Mesothelial cell of epicardium (in vitro differentiated cells): ENCODE measurements around the gene CMTM4. TPM values are rescaled to one million over a fixed set of nuclear protein-coding genes. Genes with fewer than 3 reads are reported as not detected.
A peak's percentile ranks its signal among the peaks of the same experiment; 100 is the strongest.

ENCODE experiments used
- DNase-seq, 2 experiments: peaks; one replicate each; pipeline ENCODE4 v3.0.0; 2021; ENCODE audit warnings: low spot score in 2 of 2; ENCODE audit not compliant: unreplicated experiment in 2 of 2
- H3K27ac Mint-ChIP-seq: 2 replicates; pipeline ENCODE4 v1.8.0; 2021; ENCODE audit warnings: mixed read lengths
- H3K27me3 Mint-ChIP-seq: 2 replicates; pipeline ENCODE4 v1.8.0; 2021; ENCODE audit warnings: low read depth, mixed read lengths
- H3K36me3 Mint-ChIP-seq: 2 replicates; pipeline ENCODE4 v1.8.0; 2021; ENCODE audit warnings: mixed read lengths
- H3K4me1 Mint-ChIP-seq: 2 replicates; pipeline ENCODE4 v1.8.0; 2021; ENCODE audit warnings: mixed read lengths
- H3K4me3 Mint-ChIP-seq: 2 replicates; pipeline ENCODE4 v1.8.0; 2021; ENCODE audit warnings: mild to moderate bottlenecking, moderate library complexity, mixed read lengths
- H3K9me3 Mint-ChIP-seq: 2 replicates; pipeline ENCODE4 v1.8.0; 2021; ENCODE audit warnings: mixed read lengths
- total RNA-seq: library from RNA; stranded (reverse); gene quantifications from 3 replicates; pipeline ENCODE4 v1.2.1, GENCODE V29; 2021
- TF ChIP-seq, protein P1 (sequence below): fragments of 200-600 bp; sonication (generic); IDR thresholded peaks from one replicate; pipeline ENCODE4 v1.5.0; 2021; ENCODE audit warnings: antibody characterized with exemption; ENCODE audit not compliant: unreplicated experiment

Gene CMTM4
- total RNA-seq, 1 donor from 2014 or later = 63.4 TPM

DNA sequence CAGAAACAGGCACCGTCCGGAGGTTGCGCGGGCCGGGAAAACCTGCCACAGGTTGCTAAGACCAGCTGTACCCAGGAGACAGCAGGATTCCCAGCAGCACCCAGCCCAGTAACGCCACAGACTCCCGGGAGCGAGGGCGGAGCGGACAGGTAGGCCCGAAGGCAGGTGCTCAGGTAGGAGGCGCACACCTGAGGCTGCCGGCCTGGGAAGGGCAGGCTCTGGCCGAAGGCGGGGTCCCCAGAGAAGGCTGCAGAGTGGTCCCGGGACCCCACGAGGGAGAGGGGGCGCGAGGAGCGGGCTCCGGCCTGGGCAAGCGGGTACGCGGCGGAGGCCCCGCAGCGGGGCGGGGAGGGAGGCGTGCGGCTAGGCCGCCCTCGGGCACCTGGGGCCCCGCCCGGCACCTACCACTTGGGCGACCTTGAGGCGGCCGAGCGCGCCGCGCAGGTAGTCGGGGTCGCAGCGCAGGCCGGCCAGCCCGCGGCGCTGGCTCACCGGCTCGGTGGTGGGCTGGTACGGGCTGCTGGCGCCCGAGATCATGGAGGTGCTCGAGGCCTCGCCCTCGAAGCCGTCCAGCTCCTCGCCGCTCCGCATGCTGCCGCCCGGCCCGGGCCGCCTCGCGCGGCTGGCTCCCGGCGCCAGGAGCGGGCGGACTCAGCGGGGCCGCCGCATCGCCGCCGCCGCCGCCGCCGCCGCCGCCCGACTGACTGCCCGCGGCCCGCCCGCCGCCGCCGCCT, 441 bp downstream of the CMTM4 start:
- peak overlapping the region; percentile 69 for H3K27ac Mint-ChIP-seq

DNA sequence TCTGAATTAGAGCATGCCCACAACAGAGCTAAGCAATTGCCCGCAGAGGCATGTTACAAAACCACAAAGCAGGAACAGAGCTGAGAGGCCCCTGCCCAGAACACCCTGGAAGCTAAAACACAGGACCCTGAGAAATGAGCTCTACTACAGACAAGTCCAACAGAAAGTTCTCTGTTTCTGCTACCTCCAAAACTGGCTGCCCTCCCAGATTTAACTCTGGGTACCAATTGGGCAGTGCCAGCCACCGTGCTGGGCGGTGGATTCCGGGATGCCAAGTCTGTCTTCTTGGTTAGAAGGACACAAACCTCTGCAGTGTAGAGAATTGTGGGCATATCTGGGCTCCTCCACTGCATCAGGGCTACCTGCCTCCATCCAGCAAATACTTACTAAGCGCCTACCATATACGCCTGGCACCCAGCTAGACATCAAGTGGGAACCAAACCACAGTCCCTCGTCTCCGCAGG, 1.0 kb downstream of the CMTM4 start:
- H3K4me3 Mint-ChIP-seq = peak overlapping the region; percentile 77
- H3K9me3 Mint-ChIP-seq = no peaks in the 10 kb centered on the region
- H3K4me1 Mint-ChIP-seq = peaks cover 21% of the 10 kb centered on the region
- no peaks in the 10 kb centered on the region for H3K36me3 Mint-ChIP-seq
- H3K27ac Mint-ChIP-seq = peak overlapping the region; percentile 69
- peaks cover 1% of the 10 kb centered on the region for H3K27me3 Mint-ChIP-seq
- DNase-seq = no peak
- TF ChIP-seq, protein P1, sequence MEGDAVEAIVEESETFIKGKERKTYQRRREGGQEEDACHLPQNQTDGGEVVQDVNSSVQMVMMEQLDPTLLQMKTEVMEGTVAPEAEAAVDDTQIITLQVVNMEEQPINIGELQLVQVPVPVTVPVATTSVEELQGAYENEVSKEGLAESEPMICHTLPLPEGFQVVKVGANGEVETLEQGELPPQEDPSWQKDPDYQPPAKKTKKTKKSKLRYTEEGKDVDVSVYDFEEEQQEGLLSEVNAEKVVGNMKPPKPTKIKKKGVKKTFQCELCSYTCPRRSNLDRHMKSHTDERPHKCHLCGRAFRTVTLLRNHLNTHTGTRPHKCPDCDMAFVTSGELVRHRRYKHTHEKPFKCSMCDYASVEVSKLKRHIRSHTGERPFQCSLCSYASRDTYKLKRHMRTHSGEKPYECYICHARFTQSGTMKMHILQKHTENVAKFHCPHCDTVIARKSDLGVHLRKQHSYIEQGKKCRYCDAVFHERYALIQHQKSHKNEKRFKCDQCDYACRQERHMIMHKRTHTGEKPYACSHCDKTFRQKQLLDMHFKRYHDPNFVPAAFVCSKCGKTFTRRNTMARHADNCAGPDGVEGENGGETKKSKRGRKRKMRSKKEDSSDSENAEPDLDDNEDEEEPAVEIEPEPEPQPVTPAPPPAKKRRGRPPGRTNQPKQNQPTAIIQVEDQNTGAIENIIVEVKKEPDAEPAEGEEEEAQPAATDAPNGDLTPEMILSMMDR = no peak

More for the DNA sequence above, 441 bp downstream of the CMTM4 start:
- H3K9me3 Mint-ChIP-seq = no peaks in the 10 kb centered on the region
- TF ChIP-seq, protein P1 = no peak
- DNase-seq = peak; percentile 24 to 53
- peak overlapping the region; percentile 77 for H3K4me3 Mint-ChIP-seq
- peaks cover 20% of the 10 kb centered on the region for H3K4me1 Mint-ChIP-seq
- H3K27me3 Mint-ChIP-seq = peaks cover 1% of the 10 kb centered on the region
- H3K36me3 Mint-ChIP-seq = no peaks in the 10 kb centered on the region

DNA sequence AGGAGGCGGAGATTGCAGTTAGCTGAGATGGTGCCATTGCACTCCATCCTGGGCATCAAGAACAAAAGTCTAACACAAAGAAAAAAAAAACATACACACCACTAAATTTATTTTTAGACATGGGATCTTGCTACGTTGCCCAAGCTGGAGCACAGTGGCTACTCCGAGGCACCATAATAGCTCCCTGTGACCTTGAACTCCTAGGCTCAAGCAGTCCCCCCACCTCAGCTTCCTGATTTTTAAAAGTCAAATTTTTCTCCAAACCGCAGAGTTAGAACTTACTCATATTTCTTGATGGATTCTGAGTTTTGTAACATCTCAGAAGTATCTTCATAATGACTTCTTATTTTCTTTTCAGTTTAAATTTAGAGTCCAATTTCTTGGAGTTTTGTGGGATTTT, 3.4 kb downstream of the CMTM4 start:
- no peaks in the 10 kb centered on the region for H3K36me3 Mint-ChIP-seq
- H3K4me1 Mint-ChIP-seq = peaks cover 27% of the 10 kb centered on the region
- H3K27me3 Mint-ChIP-seq = no peaks in the 10 kb centered on the region
- no peak overlapping the region for H3K27ac Mint-ChIP-seq
- TF ChIP-seq, protein P1 = no peak
- no peaks in the 10 kb centered on the region for H3K9me3 Mint-ChIP-seq
- no peak for DNase-seq
- no peak overlapping the region for H3K4me3 Mint-ChIP-seq

DNA sequence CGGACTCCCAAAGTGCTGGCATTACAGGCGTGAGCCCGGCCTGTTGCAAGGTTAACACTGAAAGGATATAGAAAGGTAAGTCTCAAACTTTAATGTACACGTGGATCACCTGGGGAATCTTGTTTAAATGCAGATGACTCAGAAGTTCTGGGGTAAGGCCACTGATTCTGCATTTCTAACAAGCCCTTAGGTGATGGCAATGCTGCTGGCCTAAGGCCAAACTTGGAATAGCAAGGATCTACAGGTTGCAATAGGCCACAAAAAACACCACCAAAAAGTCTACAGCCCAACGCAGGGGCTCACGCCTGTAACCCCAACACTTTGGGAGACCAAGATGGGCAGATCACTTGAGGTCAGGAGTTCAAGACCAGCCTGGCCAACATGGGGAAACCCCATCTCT, 4.2 kb downstream of the CMTM4 start:
- no peak overlapping the region for H3K27ac Mint-ChIP-seq

DNA sequence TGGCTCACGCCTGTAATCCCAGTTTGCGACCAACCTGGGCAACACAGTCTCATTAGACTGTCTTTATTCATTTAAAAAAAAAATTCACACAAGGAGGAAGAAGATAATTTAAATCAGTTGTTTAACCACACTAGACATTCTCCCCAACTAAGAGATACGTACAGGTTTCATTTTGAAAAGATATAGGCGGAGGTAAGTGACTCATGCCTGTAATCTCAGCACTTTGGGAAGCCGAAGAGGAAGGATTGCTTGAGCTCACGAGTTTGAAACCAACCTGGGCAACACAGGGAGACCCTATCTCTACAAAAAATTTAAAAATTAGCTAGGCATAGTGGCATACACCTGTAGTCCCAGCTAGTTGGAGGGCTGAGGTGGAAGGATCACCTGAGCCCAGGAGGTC, 5.3 kb downstream of the CMTM4 start:
- Mint-ChIP-seq H3K9me3 (no peaks in the 10 kb centered on the region), H3K4me3 (no peak overlapping the region)

More for the DNA sequence above, 4.2 kb downstream of the CMTM4 start:
- H3K4me1 Mint-ChIP-seq = peaks cover 27% of the 10 kb centered on the region
- no peaks in the 10 kb centered on the region for H3K36me3 Mint-ChIP-seq
- no peak overlapping the region for H3K4me3 Mint-ChIP-seq
- no peak for DNase-seq
- TF ChIP-seq, protein P1 = no peak
- H3K27me3 Mint-ChIP-seq = no peaks in the 10 kb centered on the region
- no peaks in the 10 kb centered on the region for H3K9me3 Mint-ChIP-seq

More for the DNA sequence above, 5.3 kb downstream of the CMTM4 start:
- no peaks in the 10 kb centered on the region for H3K27me3 Mint-ChIP-seq
- H3K27ac Mint-ChIP-seq = no peak overlapping the region
- TF ChIP-seq, protein P1 = no peak
- no peaks in the 10 kb centered on the region for H3K36me3 Mint-ChIP-seq
- peaks cover 27% of the 10 kb centered on the region for H3K4me1 Mint-ChIP-seq
- no peak for DNase-seq
